ENCODE data around the gene PCMT1.
"Not testable (repeated sequence)": the region's sequence is repeated elsewhere in the genome, so short reads cannot be mapped to it uniquely, and the experiment has no call there.

The PCMT1 gene

GRCh38 chr6:149752600-149753373 is 3.2 kb downstream of the PCMT1 start:
- Histone ChIP-seq H3K4me1 (ENCODE audit: insufficient read depth, low read length) (no peaks in the 10 kb centered on the region; the same call in 1 of the 2 replicates), H3K4me3 (ENCODE audit: low read length) (no peak overlapping the region), H3K9ac (ENCODE audit: low read depth, low read length) (no peak overlapping the region), H3K9me3 (ENCODE audit: insufficient read depth, low read depth, low read length) (no peaks in the 10 kb centered on the region), H3K27ac (ENCODE audit: low read length) (no peak overlapping the region), H3K36me3 (ENCODE audit: insufficient read depth, low read depth, low read length) (no peaks in the 10 kb centered on the region), H3K27me3 (ENCODE audit: insufficient read depth, low read length) (no peaks in the 10 kb centered on the region)

- H3K4me1 ChIP-seq (ENCODE audit: insufficient read depth, low read length); H3K9me3 ChIP-seq (ENCODE audit: insufficient read depth, low read depth, low read length); H3K9ac ChIP-seq (ENCODE audit: low read depth, low read length); H3K27me3 ChIP-seq (ENCODE audit: insufficient read depth, low read length); H3K27ac ChIP-seq (ENCODE audit: low read length); H3K4me3 ChIP-seq (ENCODE audit: low read length); H3K36me3 ChIP-seq (ENCODE audit: insufficient read depth, low read depth, low read length): not testable (repeated sequence)
Measured at GRCh38 chr6:149753374-149753637, 3.8 kb downstream of the PCMT1 start.

DNA sequence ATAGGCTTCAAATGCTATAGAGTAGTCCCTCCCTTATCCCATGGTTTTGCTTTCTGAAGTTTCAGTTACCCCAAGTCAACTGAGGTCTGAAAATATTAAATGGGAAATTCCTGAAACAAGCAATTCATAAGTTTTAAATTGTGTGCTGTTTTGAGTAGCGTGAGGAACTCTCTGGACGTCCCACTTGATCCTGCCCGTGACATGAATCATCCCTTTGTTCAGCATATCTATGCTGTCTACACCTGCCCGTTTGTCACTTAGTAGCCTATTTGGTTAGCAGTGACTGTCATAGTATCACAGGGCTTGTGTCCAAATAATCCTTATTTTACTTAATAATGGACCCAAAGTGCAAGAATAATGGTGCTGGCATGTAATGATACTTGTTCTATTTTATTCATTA is 5.0 kb downstream of the PCMT1 start:
- no peak overlapping the region for H3K4me3 ChIP-seq (ENCODE audit: low read length)
- H3K27me3 ChIP-seq (ENCODE audit: insufficient read depth, low read length) = no peaks in the 10 kb centered on the region
- no peak overlapping the region for H3K9ac ChIP-seq (ENCODE audit: low read depth, low read length)
- no peak overlapping the region for H3K27ac ChIP-seq (ENCODE audit: low read length)
- no peaks in the 10 kb centered on the region for H3K36me3 ChIP-seq (ENCODE audit: insufficient read depth, low read depth, low read length)
- H3K4me1 ChIP-seq (ENCODE audit: insufficient read depth, low read length) = no peaks in the 10 kb centered on the region; the same call in 1 of the 2 replicates
- H3K9me3 ChIP-seq (ENCODE audit: insufficient read depth, low read depth, low read length) = no peaks in the 10 kb centered on the region

DNA sequence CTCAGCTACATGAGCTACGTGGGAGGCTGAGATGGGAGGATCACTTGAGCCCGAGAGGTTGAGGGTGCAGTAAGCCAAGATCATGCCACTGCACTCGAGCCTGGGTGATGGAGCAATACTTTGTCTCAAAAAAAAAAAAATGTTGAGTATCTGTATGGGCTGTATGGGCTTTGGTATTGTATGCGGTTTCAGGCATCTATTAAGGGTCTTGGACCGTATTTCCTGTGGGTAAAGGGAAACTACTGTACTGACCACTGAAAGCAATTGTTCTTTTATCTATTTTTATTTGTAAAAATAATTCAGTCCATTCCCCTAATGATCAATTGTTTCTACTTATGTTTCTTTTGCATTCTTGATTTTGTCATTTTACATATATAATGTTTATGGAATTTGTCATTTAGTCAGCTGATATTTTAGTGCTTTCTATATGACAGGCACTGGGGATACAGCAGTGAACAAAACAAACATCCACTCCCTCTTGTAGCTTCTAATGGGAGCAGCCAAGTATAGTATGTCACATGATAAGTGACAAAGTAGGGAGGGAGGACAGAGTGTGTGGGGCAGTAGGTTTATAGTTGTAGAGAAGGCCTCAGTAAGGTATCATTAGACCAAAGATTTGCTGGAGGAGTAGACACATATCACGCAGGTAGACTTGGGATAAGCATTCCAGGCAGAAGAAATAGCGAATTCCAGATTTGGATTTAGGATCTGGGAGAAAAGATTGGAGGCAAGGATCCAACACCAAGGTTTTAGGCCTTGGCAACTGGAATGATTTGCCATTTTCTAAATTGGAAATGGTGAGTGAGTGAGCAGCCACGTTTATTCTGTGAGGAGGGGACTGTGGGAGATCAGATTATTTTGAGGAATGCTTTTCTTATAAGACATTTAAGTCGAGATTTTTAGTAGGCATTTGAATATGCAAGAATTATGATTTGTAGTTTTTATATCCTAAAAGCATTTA is 6.0 kb downstream of the PCMT1 start:
- H3K27me3 ChIP-seq (ENCODE audit: insufficient read depth, low read length) = no peaks in the 10 kb centered on the region
- no peaks in the 10 kb centered on the region; the same call in 1 of the 2 replicates for H3K4me1 ChIP-seq (ENCODE audit: insufficient read depth, low read length)
- no peak overlapping the region for H3K27ac ChIP-seq (ENCODE audit: low read length)
- no peak overlapping the region for H3K9ac ChIP-seq (ENCODE audit: low read depth, low read length)
- peaks cover 6% of the 10 kb centered on the region for H3K36me3 ChIP-seq (ENCODE audit: insufficient read depth, low read depth, low read length)
- no peaks in the 10 kb centered on the region for H3K9me3 ChIP-seq (ENCODE audit: insufficient read depth, low read depth, low read length)
- no peak overlapping the region for H3K4me3 ChIP-seq (ENCODE audit: low read length)

DNA sequence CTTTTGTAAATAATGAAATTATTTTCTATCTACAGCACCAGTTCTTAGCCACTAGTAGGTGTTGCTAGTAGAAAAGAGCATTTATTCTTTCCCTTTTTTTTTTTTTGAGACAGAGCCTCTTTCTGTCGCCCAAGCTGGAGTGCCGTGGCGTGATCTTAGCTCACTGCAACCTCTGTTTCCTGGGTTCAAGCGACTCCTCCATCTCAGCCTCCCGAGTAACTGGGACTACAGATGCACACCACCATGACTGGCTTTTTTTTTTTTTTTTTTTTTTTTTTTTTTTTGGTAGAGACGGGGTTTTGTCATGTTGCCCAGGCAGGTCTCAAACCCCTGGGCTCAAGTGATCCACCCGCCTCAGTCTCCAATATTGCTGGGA is 6.7 kb downstream of the PCMT1 start:
- H3K27me3 ChIP-seq (ENCODE audit: insufficient read depth, low read length) = no peaks in the 10 kb centered on the region
- no peaks in the 10 kb centered on the region for H3K4me1 ChIP-seq (ENCODE audit: insufficient read depth, low read length)
- no peak overlapping the region for H3K9ac ChIP-seq (ENCODE audit: low read depth, low read length)
- H3K36me3 ChIP-seq (ENCODE audit: insufficient read depth, low read depth, low read length) = peaks cover 10% of the 10 kb centered on the region
- H3K9me3 ChIP-seq (ENCODE audit: insufficient read depth, low read depth, low read length) = no peaks in the 10 kb centered on the region
- no peak overlapping the region for H3K27ac ChIP-seq (ENCODE audit: low read length)
- H3K4me3 ChIP-seq (ENCODE audit: low read length) = no peak overlapping the region

GRCh38 chr6:149761438-149761837 is 11.9 kb downstream of the PCMT1 start:
- Histone ChIP-seq H3K36me3 (ENCODE audit: insufficient read depth, low read depth, low read length) (peaks cover 16% of the 10 kb centered on the region), H3K27ac (ENCODE audit: low read length) (no peak overlapping the region), H3K9me3 (ENCODE audit: insufficient read depth, low read depth, low read length) (peaks cover 6% of the 10 kb centered on the region; the same call in 1 of the 2 replicates), H3K4me1 (ENCODE audit: insufficient read depth, low read length) (no peaks in the 10 kb centered on the region), H3K9ac (ENCODE audit: low read depth, low read length) (no peak overlapping the region), H3K4me3 (ENCODE audit: low read length) (no peak overlapping the region), H3K27me3 (ENCODE audit: insufficient read depth, low read length) (no peaks in the 10 kb centered on the region)

DNA sequence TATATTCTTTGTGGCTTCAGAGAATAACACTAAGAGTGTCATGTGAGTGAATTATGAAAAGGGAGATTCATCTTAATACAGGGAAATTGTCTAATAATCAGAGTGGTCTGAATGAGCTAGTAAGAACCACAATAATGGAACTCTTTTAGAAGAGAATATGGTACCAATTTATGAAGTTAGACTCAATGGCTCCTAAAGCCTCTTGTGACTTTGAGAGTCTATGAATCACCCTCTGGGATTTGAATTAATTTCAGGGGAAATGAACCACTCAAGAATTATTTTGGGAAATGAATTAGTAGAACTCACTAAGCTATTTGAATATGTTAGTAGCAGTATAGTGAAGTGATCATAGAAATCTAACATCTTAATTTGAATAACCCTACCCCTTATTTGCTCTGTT is 14.3 kb downstream of the PCMT1 start:
- Histone ChIP-seq H3K27ac (ENCODE audit: low read length) (no peak overlapping the region), H3K27me3 (ENCODE audit: insufficient read depth, low read length) (no peaks in the 10 kb centered on the region), H3K9ac (ENCODE audit: low read depth, low read length) (no peak overlapping the region), H3K36me3 (ENCODE audit: insufficient read depth, low read depth, low read length) (peaks cover 20% of the 10 kb centered on the region), H3K9me3 (ENCODE audit: insufficient read depth, low read depth, low read length) (peaks cover 6% of the 10 kb centered on the region; the same call in 1 of the 2 replicates), H3K4me3 (ENCODE audit: low read length) (no peak overlapping the region), H3K4me1 (ENCODE audit: insufficient read depth, low read length) (no peaks in the 10 kb centered on the region)

DNA sequence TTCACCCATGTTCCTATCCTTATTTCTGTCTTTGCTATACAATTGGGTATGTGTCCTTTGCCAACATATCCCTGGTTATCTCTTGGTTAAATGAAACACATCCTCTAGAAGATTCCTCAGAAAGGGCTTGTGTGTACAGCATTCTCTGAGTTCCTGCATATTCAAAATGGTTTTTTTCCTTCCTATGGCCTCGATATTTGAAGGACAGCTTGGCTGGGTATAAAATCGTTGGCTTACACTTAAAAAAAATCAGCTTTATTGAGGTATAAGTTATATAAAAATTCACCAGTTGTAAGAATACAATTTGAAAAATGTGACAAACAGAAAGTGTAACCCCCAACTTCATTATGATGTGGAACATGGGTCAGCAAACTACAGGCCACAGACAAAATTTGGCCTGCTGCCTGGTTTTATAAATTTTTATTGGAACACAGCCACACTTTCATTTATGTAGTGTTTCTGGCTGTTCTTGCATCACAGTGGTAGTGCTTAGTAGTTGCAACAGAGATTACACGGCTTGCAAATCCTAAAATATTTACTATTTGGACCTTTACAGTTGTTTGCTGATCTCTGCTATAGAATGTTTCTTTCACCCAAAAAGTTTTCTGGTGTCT is 16.7 kb downstream of the PCMT1 start:
- no peak overlapping the region for H3K9ac ChIP-seq (ENCODE audit: low read depth, low read length)
- no peak overlapping the region for H3K27ac ChIP-seq (ENCODE audit: low read length)
- no peaks in the 10 kb centered on the region for H3K27me3 ChIP-seq (ENCODE audit: insufficient read depth, low read length)
- H3K36me3 ChIP-seq (ENCODE audit: insufficient read depth, low read depth, low read length) = peaks cover 14% of the 10 kb centered on the region
- peaks cover 6% of the 10 kb centered on the region; the same call in 1 of the 2 replicates for H3K9me3 ChIP-seq (ENCODE audit: insufficient read depth, low read depth, low read length)
- no peaks in the 10 kb centered on the region for H3K4me1 ChIP-seq (ENCODE audit: insufficient read depth, low read length)
- H3K4me3 ChIP-seq (ENCODE audit: low read length) = no peak overlapping the region

GRCh38 chr6:149769676-149770075 is 20.1 kb downstream of the PCMT1 start:
- Histone ChIP-seq H3K36me3 (ENCODE audit: insufficient read depth, low read depth, low read length) (peaks cover 30% of the 10 kb centered on the region), H3K4me1 (ENCODE audit: insufficient read depth, low read length) (no peaks in the 10 kb centered on the region), H3K4me3 (ENCODE audit: low read length) (no peak overlapping the region), H3K9ac (ENCODE audit: low read depth, low read length) (no peak overlapping the region), H3K27me3 (ENCODE audit: insufficient read depth, low read length) (no peaks in the 10 kb centered on the region), H3K9me3 (ENCODE audit: insufficient read depth, low read depth, low read length) (peaks cover 6% of the 10 kb centered on the region; the same call in 1 of the 2 replicates), H3K27ac (ENCODE audit: low read length) (no peak overlapping the region)

- Histone ChIP-seq H3K9ac (ENCODE audit: low read depth, low read length) (no peak overlapping the region), H3K4me1 (ENCODE audit: insufficient read depth, low read length) (no peaks in the 10 kb centered on the region), H3K36me3 (ENCODE audit: insufficient read depth, low read depth, low read length) (peaks cover 31% of the 10 kb centered on the region), H3K27ac (ENCODE audit: low read length) (no peak overlapping the region), H3K27me3 (ENCODE audit: insufficient read depth, low read length) (no peaks in the 10 kb centered on the region), H3K9me3 (ENCODE audit: insufficient read depth, low read depth, low read length) (0 out of 2 replicates have a peak, but pooled peaks cover 2% of the 10 kb centered on the region), H3K4me3 (ENCODE audit: low read length) (no peak overlapping the region)
Measured at GRCh38 chr6:149771185-149771584, 21.6 kb downstream of the PCMT1 start.

- H3K4me3 ChIP-seq (ENCODE audit: low read length) = no peak overlapping the region
- H3K4me1 ChIP-seq (ENCODE audit: insufficient read depth, low read length) = no peaks in the 10 kb centered on the region
- H3K9ac ChIP-seq (ENCODE audit: low read depth, low read length) = no peak overlapping the region
- H3K27me3 ChIP-seq (ENCODE audit: insufficient read depth, low read length) = no peaks in the 10 kb centered on the region
- H3K27ac ChIP-seq (ENCODE audit: low read length) = no peak overlapping the region
- H3K36me3 ChIP-seq (ENCODE audit: insufficient read depth, low read depth, low read length) = peaks cover 31% of the 10 kb centered on the region
- no peaks in the 10 kb centered on the region for H3K9me3 ChIP-seq (ENCODE audit: insufficient read depth, low read depth, low read length)
Measured at GRCh38 chr6:149771925-149772324, 22.4 kb downstream of the PCMT1 start.

All from iPS-20b (cell line).